Measurements from ENCODE around the gene AK4.

DNA sequence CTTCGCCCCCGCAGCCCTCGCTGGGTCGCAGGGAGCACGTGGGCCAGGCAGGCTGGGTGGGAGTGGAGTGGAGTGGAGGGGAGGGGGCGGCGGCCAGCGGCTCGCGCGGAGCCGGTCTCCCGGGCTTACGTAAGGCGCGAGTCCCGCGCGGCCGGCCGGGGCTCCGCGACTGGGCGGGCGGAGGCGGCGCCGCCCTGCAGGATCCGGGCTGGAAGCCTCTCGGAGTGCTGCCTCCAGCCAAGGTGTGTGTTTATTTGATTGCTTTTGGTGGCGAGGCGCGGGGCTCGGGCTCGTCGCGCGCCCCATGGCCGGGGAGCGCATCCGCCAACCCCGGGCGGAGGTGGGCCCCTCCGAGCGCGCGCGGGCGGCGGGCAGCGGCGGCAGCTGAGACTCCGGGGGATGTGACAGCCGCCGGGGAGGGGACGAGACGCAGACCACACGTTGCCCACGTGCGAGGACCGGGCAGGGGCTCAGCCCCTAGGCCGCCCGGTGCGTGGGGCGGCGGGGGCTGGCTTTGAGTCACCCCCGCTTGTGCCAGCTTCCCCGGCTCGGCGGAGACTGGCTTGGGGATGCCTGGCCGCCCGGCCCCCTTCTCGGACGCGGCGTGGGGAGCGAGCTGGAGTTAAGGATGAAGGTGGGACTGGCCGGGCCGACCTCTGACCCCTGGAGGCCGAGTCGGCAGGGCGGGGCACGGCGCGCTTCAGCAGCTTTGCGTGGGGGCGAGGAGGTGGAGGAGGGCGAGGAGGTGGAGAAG, 402 bp upstream of the AK4 start:
- TF ChIP-seq, protein P1, sequence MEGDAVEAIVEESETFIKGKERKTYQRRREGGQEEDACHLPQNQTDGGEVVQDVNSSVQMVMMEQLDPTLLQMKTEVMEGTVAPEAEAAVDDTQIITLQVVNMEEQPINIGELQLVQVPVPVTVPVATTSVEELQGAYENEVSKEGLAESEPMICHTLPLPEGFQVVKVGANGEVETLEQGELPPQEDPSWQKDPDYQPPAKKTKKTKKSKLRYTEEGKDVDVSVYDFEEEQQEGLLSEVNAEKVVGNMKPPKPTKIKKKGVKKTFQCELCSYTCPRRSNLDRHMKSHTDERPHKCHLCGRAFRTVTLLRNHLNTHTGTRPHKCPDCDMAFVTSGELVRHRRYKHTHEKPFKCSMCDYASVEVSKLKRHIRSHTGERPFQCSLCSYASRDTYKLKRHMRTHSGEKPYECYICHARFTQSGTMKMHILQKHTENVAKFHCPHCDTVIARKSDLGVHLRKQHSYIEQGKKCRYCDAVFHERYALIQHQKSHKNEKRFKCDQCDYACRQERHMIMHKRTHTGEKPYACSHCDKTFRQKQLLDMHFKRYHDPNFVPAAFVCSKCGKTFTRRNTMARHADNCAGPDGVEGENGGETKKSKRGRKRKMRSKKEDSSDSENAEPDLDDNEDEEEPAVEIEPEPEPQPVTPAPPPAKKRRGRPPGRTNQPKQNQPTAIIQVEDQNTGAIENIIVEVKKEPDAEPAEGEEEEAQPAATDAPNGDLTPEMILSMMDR (IDR thresholded peaks at IDR 0.05; ENCODE audit: poor library complexity) = no peak
- no peak for TF ChIP-seq EZH2phosphoT487 (IDR thresholded peaks at IDR 0.05; ENCODE audit: low read depth, severe bottlenecking, unreplicated experiment)
